ENCODE results near the gene SLC35G1. TPM values are rescaled to one million over a fixed set of nuclear protein-coding genes. Genes with fewer than 3 reads are reported as not detected.

SLC35G1 gene
- total RNA-seq, 4 donors from 2014 or later, result 2.5 to 7.5 (median 4.3) TPM

GRCh38 chr10:93947055-93947454 lies 53.3 kb downstream of the SLC35G1 start:
- no peaks in the 10 kb centered on the region for H3K27me3 ChIP-seq
- H3K36me3 ChIP-seq, result no peaks in the 10 kb centered on the region
- 68 to 71% methylated on average over 8 of the region's 8 CpGs for WGBS, 2 donors
- H3K9me3 ChIP-seq, result no peaks in the 10 kb centered on the region
- no peak for TF ChIP-seq EP300 (IDR thresholded peaks at IDR 0.05)
- TF ChIP-seq POLR2A (IDR thresholded peaks at IDR 0.05), result no peak
- TF ChIP-seq, protein P1, sequence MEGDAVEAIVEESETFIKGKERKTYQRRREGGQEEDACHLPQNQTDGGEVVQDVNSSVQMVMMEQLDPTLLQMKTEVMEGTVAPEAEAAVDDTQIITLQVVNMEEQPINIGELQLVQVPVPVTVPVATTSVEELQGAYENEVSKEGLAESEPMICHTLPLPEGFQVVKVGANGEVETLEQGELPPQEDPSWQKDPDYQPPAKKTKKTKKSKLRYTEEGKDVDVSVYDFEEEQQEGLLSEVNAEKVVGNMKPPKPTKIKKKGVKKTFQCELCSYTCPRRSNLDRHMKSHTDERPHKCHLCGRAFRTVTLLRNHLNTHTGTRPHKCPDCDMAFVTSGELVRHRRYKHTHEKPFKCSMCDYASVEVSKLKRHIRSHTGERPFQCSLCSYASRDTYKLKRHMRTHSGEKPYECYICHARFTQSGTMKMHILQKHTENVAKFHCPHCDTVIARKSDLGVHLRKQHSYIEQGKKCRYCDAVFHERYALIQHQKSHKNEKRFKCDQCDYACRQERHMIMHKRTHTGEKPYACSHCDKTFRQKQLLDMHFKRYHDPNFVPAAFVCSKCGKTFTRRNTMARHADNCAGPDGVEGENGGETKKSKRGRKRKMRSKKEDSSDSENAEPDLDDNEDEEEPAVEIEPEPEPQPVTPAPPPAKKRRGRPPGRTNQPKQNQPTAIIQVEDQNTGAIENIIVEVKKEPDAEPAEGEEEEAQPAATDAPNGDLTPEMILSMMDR (IDR thresholded peaks at IDR 0.05), result no peak
- H3K4me3 ChIP-seq, result no peak overlapping the region
- H3K4me1 ChIP-seq, result peaks cover 0 to 16% (median 0%) of the 10 kb centered on the region in 4 donors
- H3K27ac ChIP-seq, result no peak overlapping the region
- no peak for DNase-seq (ENCODE audit: low spot score in 2 of 2)

GRCh38 chr10:93947524-93947923 lies 53.7 kb downstream of the SLC35G1 start:
- H3K9me3 ChIP-seq, result no peaks in the 10 kb centered on the region
- peaks cover 0 to 16% (median 0%) of the 10 kb centered on the region in 4 donors for H3K4me1 ChIP-seq
- DNase-seq (ENCODE audit: low spot score in 2 of 2), result no peak
- no peaks in the 10 kb centered on the region for H3K36me3 ChIP-seq
- no peak overlapping the region for H3K4me3 ChIP-seq
- no peaks in the 10 kb centered on the region for H3K27me3 ChIP-seq
- TF ChIP-seq, protein P1 (IDR thresholded peaks at IDR 0.05), result no peak
- TF ChIP-seq EP300 (IDR thresholded peaks at IDR 0.05) (no peak), POLR2A (IDR thresholded peaks at IDR 0.05) (no peak)
- no peak overlapping the region for H3K27ac ChIP-seq

DNA sequence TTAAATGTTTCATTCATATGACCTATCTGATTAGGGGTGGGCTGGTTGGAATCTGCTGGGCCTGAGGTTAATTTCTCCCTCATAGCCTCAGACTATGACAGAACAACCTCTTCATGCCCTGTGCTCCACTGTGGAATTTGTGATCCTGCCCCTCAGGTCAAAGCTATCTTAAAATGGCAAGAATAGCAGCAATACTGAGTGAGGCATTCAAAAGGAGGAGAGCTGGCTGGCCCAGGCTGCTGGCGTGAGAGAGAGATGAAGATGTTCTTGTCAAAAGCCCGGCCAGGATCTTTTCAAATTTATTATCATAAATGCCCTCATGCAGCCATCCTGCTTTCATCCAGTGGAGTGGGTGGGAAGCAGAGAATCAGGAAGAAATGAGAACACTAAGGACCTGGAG lies 58.1 kb downstream of the SLC35G1 start:
- TF ChIP-seq EP300 (IDR thresholded peaks at IDR 0.05) (no peak), POLR2A (IDR thresholded peaks at IDR 0.05) (no peak)
- TF ChIP-seq, protein P1 (IDR thresholded peaks at IDR 0.05), result no peak
- no peaks in the 10 kb centered on the region for H3K36me3 ChIP-seq
- H3K4me3 ChIP-seq, result no peak overlapping the region
- H3K27me3 ChIP-seq, result no peaks in the 10 kb centered on the region
- peaks cover 0 to under 1% (median 0%) of the 10 kb centered on the region in 4 donors for H3K4me1 ChIP-seq
- H3K9me3 ChIP-seq, result no peaks in the 10 kb centered on the region
- WGBS, 2 donors, result 36 to 61% methylated on average over 2 of the region's 2 CpGs
- H3K27ac ChIP-seq, result no peak overlapping the region
- no peak for DNase-seq (ENCODE audit: low spot score in 2 of 2)

Other genes starting within 250 kb of the SLC35G1 start
- 10 to 100 TPM; 14.1 to 25.5 (median 16.1) TPM for gene FRA10AC1, start 191.4 kb upstream of the SLC35G1 start, total RNA-seq
- 10 to 100 TPM in 2 of 4 donors, 1 to 10 TPM in 2; 8.4 to 21.0 (median 14.1) TPM for gene LGI1, start 136.0 kb upstream of the SLC35G1 start, total RNA-seq
- gene PLCE1, start 100.0 kb downstream of the SLC35G1 start, total RNA-seq, result 10 to 100 TPM; 16.3 to 30.6 (median 22.7) TPM